Spleen (tissue), 11 donors: Measurements from ENCODE around the gene OTUD6A. TPM values are rescaled to one million over a fixed set of nuclear protein-coding genes. Genes with fewer than 3 reads are reported as not detected.

Experiments
- DNase-seq: peaks from one replicate; pipeline ENCODE4 v3.0.0-alpha.2; 2020
- H3K27ac ChIP-seq, 8 donors: fragments of 200-600 bp; sonication (generic) in 7 of 8; 1 replicate in 4 of 8; 2 replicates in 4 of 8; pipeline versions ENCODE4 v1.5.0 to v1.8.0; 2016 to 2021; ENCODE audit warnings: inconsistent platforms in 4 of 8, mild to moderate bottlenecking in 4 of 8, moderate library complexity in 1 of 8
- H3K27me3 ChIP-seq, 7 donors: fragments of 200-600 bp; sonication (generic) in 6 of 7; replicated peaks in 1 of 7; 1 replicate in 4 of 7; 2 replicates in 3 of 7; pipeline versions ENCODE4 v1.5.0 to v1.8.0; 2016 to 2021; ENCODE audit warnings: inconsistent platforms in 3 of 7, mild to moderate bottlenecking in 1 of 7
- H3K36me3 ChIP-seq, 6 donors: fragments of 200-600 bp; sonication (generic) in 5 of 6; 1 replicate in 4 of 6; 2 replicates in 2 of 6; pipeline versions ENCODE4 v1.5.0 to v1.8.0; 2016 to 2021; ENCODE audit warnings: inconsistent platforms in 2 of 6
- H3K4me1 ChIP-seq, 6 donors: fragments of 200-600 bp; sonication (generic) in 5 of 6; 1 replicate in 3 of 6; 2 replicates in 3 of 6; pipeline versions ENCODE4 v1.5.0 to v1.8.0; 2016 to 2021; ENCODE audit warnings: inconsistent platforms in 3 of 6
- H3K4me3 ChIP-seq, 8 donors: fragments of 200-600 bp; sonication (generic) in 7 of 8; 1 replicate in 4 of 8; 2 replicates in 4 of 8; pipeline versions ENCODE4 v1.5.0 to v1.8.0; 2016 to 2021; ENCODE audit warnings: inconsistent platforms in 4 of 8, mild to moderate bottlenecking in 4 of 8, moderate library complexity in 2 of 8
- H3K9me3 ChIP-seq, 8 donors: fragments of 200-600 bp; sonication (generic) in 7 of 8; 1 replicate in 4 of 8; 2 replicates in 4 of 8; pipeline versions ENCODE4 v1.5.0 to v1.8.0; 2016 to 2021; ENCODE audit warnings: inconsistent platforms in 4 of 8
- POLR2A ChIP-seq, 3 donors: fragments of 450-650 bp; IDR thresholded peaks; one replicate each; pipeline ENCODE4 v1.5.1; 2017; ENCODE audit warnings: antibody characterized with exemption in 3 of 3, mild to moderate bottlenecking in 1 of 3
- POLR2AphosphoS5 ChIP-seq, 3 donors: sonication (generic); formaldehyde crosslinking; IDR thresholded peaks; one replicate each; pipeline ENCODE4 v1.5.1; 2017; ENCODE audit warnings: antibody characterized with exemption in 3 of 3
- WGBS, 5 donors: extraction: QIAGEN DNeasy Blood & Tissue Kit in 3 of 5; methylation state at CpG; one replicate each; pipeline versions ENCODE4 v1.1.5 to v1.1.7; 2013 to 2018; 5-methylcytosine and 5-hydroxymethylcytosine counted together
- intact Hi-C: fragments of 100-400 bp; cut with DNase I; formaldehyde crosslinking; loops from one replicate; pipeline ENCODE4 v1.15.0; 2023; ENCODE audit warnings: low total_unique reads
- polyA plus RNA-seq, 3 donors: library from polyadenylated mRNA; stranded (reverse); fragments of 200-250 nt; gene quantifications; one replicate each; pipeline ENCODE4 v1.2.1, GENCODE V29; 2013
- total RNA-seq, 7 donors: library from RNA; depleted of rRNA in 3 of 7; stranded (reverse); fragments of >200 nt in 3 of 7; fragmentation: NEBNext Ultra II Directional in 4 of 7; extraction: Animal tissue kit (Norgen Biotek cat#: 25700) in 4 of 7; gene quantifications; one replicate each; pipeline versions ENCODE4 v1.1.0 to v1.2.1, GENCODE V29; 2016 to 2021
- TF ChIP-seq, protein P1 (sequence below), 11 experiments: fragments of 200-600 bp in 7 of 11; fragments of 450-650 bp in 4 of 11; sonication (generic) in 4 of 11; IDR thresholded peaks in 8 of 11; conservative IDR thresholded peaks in 3 of 11; 1 replicate in 7 of 11; 2 replicates in 4 of 11; pipeline versions ENCODE4 v1.4.0 to v1.8.0; 2016 to 2021; ENCODE audit warnings: antibody characterized with exemption in 11 of 11, inconsistent platforms in 4 of 11, mild to moderate bottlenecking in 1 of 11
- donor health status: healthy with polysubstance abuse.
- donor health status: DM: no; HTN: no; CAD: no; lungs with moderate emphysema.
- donor health status: DM: no; HTN: no; CAD: no.
- donor health status: Bipolar disorder and iron deficiency.
- donor health status: healthy.
- donor health status: DM: no; HTN: no; CAD: no.
- donor health status: DM: yes; HTN: yes; CAD: no.

Gene OTUD6A
- total and polyA plus RNA-seq, 10 donors: not detected

DNA sequence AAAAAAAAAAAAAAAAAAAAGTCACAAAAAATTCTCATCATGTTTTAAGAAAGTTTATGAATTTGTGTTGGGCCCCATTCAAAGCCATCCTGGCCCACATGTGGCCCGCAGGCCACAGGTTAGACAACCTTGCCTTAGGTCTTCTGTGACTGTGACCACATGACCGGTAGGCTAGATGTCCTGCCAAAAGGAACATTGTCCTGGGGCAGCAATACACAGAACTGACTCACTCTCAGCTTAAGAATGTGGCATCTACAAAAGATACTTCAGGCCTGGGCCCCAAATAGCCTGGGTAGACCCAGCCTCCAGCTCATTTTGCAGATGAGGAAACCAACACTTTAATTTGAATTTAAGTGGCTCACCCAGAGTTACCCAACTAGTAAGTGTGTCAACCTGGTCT, 22.5 kb upstream of the OTUD6A start:
- no peaks in the 10 kb centered on the region for H3K36me3 ChIP-seq
- no peaks in the 10 kb centered on the region for H3K4me1 ChIP-seq
- no peaks in the 10 kb centered on the region for H3K9me3 ChIP-seq
- no peak overlapping the region for H3K27ac ChIP-seq
- 81 to 100% (median 99%) methylated on average over 2 of the region's 2 CpGs for WGBS, 5 donors
- H3K4me3 ChIP-seq: no peak overlapping the region
- intact Hi-C loops: no loop called here
- no peaks in the 10 kb centered on the region for H3K27me3 ChIP-seq
- no peak for DNase-seq
- TF ChIP-seq POLR2AphosphoS5 (IDR thresholded peaks at IDR 0.05): no peak
- TF ChIP-seq POLR2A (IDR thresholded peaks at IDR 0.05): no peak
- TF ChIP-seq, protein P1, sequence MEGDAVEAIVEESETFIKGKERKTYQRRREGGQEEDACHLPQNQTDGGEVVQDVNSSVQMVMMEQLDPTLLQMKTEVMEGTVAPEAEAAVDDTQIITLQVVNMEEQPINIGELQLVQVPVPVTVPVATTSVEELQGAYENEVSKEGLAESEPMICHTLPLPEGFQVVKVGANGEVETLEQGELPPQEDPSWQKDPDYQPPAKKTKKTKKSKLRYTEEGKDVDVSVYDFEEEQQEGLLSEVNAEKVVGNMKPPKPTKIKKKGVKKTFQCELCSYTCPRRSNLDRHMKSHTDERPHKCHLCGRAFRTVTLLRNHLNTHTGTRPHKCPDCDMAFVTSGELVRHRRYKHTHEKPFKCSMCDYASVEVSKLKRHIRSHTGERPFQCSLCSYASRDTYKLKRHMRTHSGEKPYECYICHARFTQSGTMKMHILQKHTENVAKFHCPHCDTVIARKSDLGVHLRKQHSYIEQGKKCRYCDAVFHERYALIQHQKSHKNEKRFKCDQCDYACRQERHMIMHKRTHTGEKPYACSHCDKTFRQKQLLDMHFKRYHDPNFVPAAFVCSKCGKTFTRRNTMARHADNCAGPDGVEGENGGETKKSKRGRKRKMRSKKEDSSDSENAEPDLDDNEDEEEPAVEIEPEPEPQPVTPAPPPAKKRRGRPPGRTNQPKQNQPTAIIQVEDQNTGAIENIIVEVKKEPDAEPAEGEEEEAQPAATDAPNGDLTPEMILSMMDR (IDR thresholded peaks at IDR 0.05 in 8 of 11, conservative IDR thresholded peaks at IDR 0.05 in 3 of 11): no peak

DNA sequence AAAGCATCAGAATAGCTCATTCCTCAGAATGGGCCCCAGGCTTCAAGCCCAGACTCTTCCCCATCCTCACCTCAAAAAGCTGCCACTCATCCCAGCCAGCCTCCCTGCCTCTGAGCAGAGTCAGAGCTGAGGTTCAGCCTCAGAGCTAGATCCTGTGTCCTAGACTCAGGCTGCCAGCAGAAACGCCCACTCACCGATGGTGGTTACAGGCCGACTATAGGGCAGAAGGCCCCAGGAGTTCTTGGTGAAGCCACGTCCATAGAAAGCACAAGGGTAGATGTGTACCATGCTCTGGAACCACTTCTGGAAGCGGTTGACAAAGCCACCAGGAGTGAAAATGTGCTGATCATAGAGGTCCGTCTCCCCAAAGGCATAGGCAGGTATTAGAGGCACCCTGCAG, 20.3 kb upstream of the OTUD6A start:
- 64 to 95% (median 81%) methylated on average over 6 of the region's 6 CpGs for WGBS, 5 donors
- Histone ChIP-seq H3K4me1 (no peaks in the 10 kb centered on the region), H3K36me3 (no peaks in the 10 kb centered on the region), H3K4me3 (no peak overlapping the region), H3K9me3 (no peaks in the 10 kb centered on the region), H3K27ac (no peak overlapping the region), H3K27me3 (peaks cover 0 to 5% (median 0%) of the 10 kb centered on the region in 7 donors)
- intact Hi-C loops: no loop called here
- DNase-seq: peak; percentile 30
- TF ChIP-seq POLR2AphosphoS5 (IDR thresholded peaks at IDR 0.05) (no peak), POLR2A (IDR thresholded peaks at IDR 0.05) (no peak)
- TF ChIP-seq, protein P1 (IDR thresholded peaks at IDR 0.05 in 8 of 11, conservative IDR thresholded peaks at IDR 0.05 in 3 of 11): no peak

DNA sequence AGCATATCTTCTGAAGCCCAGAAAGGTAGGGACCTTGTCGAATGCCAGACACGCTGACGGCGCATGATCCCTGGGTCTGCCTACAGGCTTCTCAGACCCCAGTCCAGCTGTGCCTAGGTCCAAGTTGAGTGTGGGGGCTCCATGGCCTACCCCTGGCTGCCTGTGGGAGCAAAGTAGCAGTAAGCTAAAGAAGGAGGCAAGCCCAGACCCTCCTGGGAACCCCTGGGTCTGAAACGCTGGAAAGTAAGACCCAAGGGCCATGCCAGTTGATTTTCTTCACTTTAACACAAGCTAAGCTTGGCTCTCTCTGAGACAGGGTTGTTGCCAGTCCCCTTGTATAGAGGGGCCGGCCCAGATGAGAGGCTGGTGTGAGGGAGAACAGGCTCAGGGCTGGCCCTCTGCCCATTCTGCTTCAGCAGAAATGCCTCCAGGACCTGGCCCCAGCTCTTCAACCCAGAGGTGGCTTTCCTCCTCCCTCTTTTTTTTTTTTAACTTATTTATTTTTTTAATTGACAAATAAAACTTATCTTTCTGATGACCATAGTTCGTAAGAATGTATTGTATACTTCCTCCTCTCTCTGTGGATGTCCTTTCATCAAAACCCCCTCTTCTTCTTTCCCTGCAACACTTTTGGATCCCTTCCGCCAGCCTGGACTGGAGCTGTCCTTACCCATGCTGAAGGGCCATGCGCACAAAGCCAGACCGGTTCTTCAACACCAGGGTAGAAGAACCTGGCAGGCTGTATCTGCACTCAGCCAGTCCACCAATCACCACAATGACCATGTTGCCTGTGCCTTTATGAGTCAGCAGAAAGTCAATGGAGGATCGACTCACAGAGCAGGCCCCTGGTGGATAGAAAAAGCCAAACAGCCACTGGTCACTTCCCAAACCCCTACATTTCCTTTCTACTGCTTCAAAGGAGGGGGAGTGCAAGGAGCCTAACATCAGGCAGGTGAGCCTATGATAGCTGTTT, 19.6 kb upstream of the OTUD6A start:
- 80 to 93% (median 88%) methylated on average over 11 of the region's 11 CpGs for WGBS, 5 donors
- Histone ChIP-seq H3K27me3 (peaks cover 0 to 5% (median 0%) of the 10 kb centered on the region in 7 donors), H3K27ac (no peak overlapping the region), H3K9me3 (no peaks in the 10 kb centered on the region), H3K4me3 (no peak overlapping the region), H3K4me1 (no peaks in the 10 kb centered on the region), H3K36me3 (no peaks in the 10 kb centered on the region)
- peak; percentile 66 for DNase-seq
- intact Hi-C loops: no loop called here
- TF ChIP-seq, protein P1 (IDR thresholded peaks at IDR 0.05 in 8 of 11, conservative IDR thresholded peaks at IDR 0.05 in 3 of 11): no peak
- TF ChIP-seq POLR2A (IDR thresholded peaks at IDR 0.05): no peak
- no peak for TF ChIP-seq POLR2AphosphoS5 (IDR thresholded peaks at IDR 0.05)

DNA sequence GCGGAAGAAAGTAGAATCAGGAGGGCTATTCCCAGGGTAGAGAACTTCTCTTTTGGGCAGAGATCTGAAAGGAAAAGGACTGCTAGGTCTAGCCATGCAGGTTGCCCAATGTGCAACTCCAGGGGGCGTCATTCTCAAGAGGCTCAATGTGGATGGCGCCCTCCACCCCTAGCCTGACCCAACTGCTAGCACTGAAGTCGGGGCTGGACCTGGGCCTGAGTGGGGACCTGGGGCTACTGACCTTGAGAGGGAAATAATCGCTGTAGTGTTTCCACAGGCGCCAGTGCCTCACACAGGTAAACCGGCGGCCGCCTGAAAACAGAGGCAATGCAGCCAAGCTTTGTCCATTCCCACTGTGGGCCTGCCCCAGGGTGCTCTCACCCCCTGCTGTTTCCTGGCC, 18.6 kb upstream of the OTUD6A start:
- H3K4me3 ChIP-seq: no peak overlapping the region
- H3K4me1 ChIP-seq: no peaks in the 10 kb centered on the region
- H3K36me3 ChIP-seq: no peaks in the 10 kb centered on the region
- intact Hi-C loops: no loop called here
- TF ChIP-seq POLR2A (IDR thresholded peaks at IDR 0.05): no peak
- TF ChIP-seq POLR2AphosphoS5 (IDR thresholded peaks at IDR 0.05): no peak
- TF ChIP-seq, protein P1 (IDR thresholded peaks at IDR 0.05 in 8 of 11, conservative IDR thresholded peaks at IDR 0.05 in 3 of 11): no peak
- H3K27me3 ChIP-seq: peaks cover 0 to 12% (median 0%) of the 10 kb centered on the region in 7 donors
- WGBS, 5 donors: 77 to 99% (median 92%) methylated on average over 6 to 9 of the region's 9 CpGs
- peak; percentile 51 for DNase-seq
- no peak overlapping the region for H3K27ac ChIP-seq
- no peaks in the 10 kb centered on the region for H3K9me3 ChIP-seq
